MCF 10A (cell line): ENCODE data around the gene EIF3J. TPM values are rescaled to one million over a fixed set of nuclear protein-coding genes. Genes with fewer than 3 reads are reported as not detected.
"Not testable (repeated sequence)": the region's sequence is repeated elsewhere in the genome, so short reads cannot be mapped to it uniquely, and the experiment has no call there.

Source experiments
- BruUV-seq: library from RNA; stranded (reverse); fragments of 400-500 nt; replicated peaks from 2 replicates; lab custom pipeline; 2021; lab: Mats Ljungman, UMichigan
- CTCF ChIA-PET: fragments of 300-600 bp; sonication (Branson Sonifier 250); formaldehyde crosslinking; extraction: SDS; loops from one replicate; lab custom pipeline; 2021; ENCODE audit warnings: antibody characterized with exemption, inconsistent platforms; lab: Yijun Ruan, JAX
- POLR2A ChIA-PET: fragments of 300-600, 350-650 bp; sonication (Branson Sonifier 250); formaldehyde crosslinking; extraction: SDS; loops from one replicate; lab custom pipeline; 2020; ENCODE audit warnings: antibody characterized with exemption, inconsistent platforms; lab: Yijun Ruan, JAX
- DNase-seq: peaks from one replicate; pipeline ENCODE4 v3.0.0-alpha.2; 2018; ENCODE audit not compliant: unreplicated experiment
- H3K27ac Mint-ChIP-seq: one replicate; pipeline ENCODE4 v1.8.0; 2022; ENCODE audit warnings: mild to moderate bottlenecking, low read depth, mixed read lengths; ENCODE audit not compliant: unreplicated experiment
- H3K27me3 Mint-ChIP-seq: one replicate; pipeline ENCODE4 v1.8.0; 2022; ENCODE audit warnings: mixed read lengths; ENCODE audit not compliant: insufficient read depth, unreplicated experiment
- H3K36me3 Mint-ChIP-seq: one replicate; pipeline ENCODE4 v1.8.0; 2022; ENCODE audit warnings: mild to moderate bottlenecking, moderate library complexity, mixed read lengths; ENCODE audit not compliant: insufficient read depth, unreplicated experiment
- H3K4me1 Mint-ChIP-seq: one replicate; pipeline ENCODE4 v1.8.0; 2022; ENCODE audit warnings: mixed read lengths; ENCODE audit not compliant: insufficient read depth, unreplicated experiment
- H3K4me3 Mint-ChIP-seq: one replicate; pipeline ENCODE4 v1.8.0; 2022; ENCODE audit warnings: mild to moderate bottlenecking, moderate library complexity, mixed read lengths; ENCODE audit not compliant: unreplicated experiment
- H3K9me3 Mint-ChIP-seq: one replicate; pipeline ENCODE4 v1.8.0; 2022; ENCODE audit warnings: mixed read lengths; ENCODE audit not compliant: unreplicated experiment
- CTCF ChIP-seq: fragments of 200-600 bp; IDR thresholded peaks from one replicate; pipeline ENCODE4 v1.8.0; 2022; ENCODE audit warnings: antibody characterized with exemption, mild to moderate bottlenecking; ENCODE audit not compliant: unreplicated experiment
- intact Hi-C: fragments of 100-400 bp; cut with micrococcal nuclease; formaldehyde crosslinking; loops from 2 replicates; pipeline ENCODE4 v1.14.1; 2022
- total RNA-seq: library from RNA; stranded (reverse); gene quantifications from 2 replicates; pipeline ENCODE4 v1.2.3, GENCODE V29; 2022

Gene EIF3J
- total RNA-seq, 1 experiment from 2014 or later, result 213 TPM

DNA sequence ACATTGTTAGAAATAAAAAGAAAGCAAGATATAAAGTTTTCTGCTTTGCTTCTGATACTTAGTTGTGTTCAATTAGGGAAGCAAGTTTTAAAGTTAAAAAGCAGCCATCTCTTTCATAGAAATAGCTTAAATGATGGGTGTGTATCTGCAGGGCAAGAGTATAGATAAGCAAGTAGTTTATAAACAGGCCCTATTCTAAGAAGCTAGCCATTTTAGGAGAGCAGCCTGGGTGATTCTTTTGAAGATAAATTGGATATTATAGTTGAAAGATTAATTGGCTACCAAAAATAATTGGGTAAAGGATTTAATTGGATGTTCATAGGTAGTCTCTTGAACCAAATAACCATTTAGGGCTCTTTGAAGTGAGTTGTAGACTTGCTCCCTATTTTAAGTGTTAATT, 5.6 kb downstream of the EIF3J start:
- intact Hi-C loops, result no loop called here
- Mint-ChIP-seq H3K4me3 (no peak overlapping the region), H3K36me3 (peaks cover 69% of the 10 kb centered on the region), H3K27ac (peak overlapping the region; percentile 81), H3K27me3 (no peaks in the 10 kb centered on the region), H3K4me1 (peaks cover 41% of the 10 kb centered on the region), H3K9me3 (no peaks in the 10 kb centered on the region)
- BruUV-seq, result no TSS peak
- ChIA-PET POLR2A (interaction anchor here (0.6 to 1.6 kb wide), 6 partner anchors 13 to 206 kb away, joined by 3 to 5 read pairs (median 3); partner anchors contain the start of gene CTDSPL2), CTCF (interaction anchor here (0.6 to 1.5 kb wide), 3 partner anchors 10 to 21 kb away, joined by 3 read pairs; no protein-coding TSS in a partner anchor)
- DNase-seq, result no peak
- TF ChIP-seq CTCF, result no peak

- H3K27me3 Mint-ChIP-seq, H3K4me3 Mint-ChIP-seq, intact Hi-C loops, BruUV-seq, DNase-seq, H3K27ac Mint-ChIP-seq, H3K9me3 Mint-ChIP-seq: not testable (repeated sequence)
- CTCF ChIA-PET, result interaction anchor here (0.6 to 2.0 kb wide), 2 partner anchors 33 to 1302 kb away, joined by 4 to 7 read pairs; no protein-coding TSS in a partner anchor
- Mint-ChIP-seq H3K36me3 (peaks cover 69% of the 10 kb centered on the region), H3K4me1 (peaks cover 33% of the 10 kb centered on the region)
- POLR2A ChIA-PET, result interaction anchor here (1.5 kb wide), 1 partner anchor 11 kb away, joined by 3 read pairs; no protein-coding TSS in a partner anchor
Observed at GRCh38 chr15:44544745-44545144, 7.8 kb downstream of the EIF3J start.

GRCh38 chr15:44545913-44546802, 9.2 kb downstream of the EIF3J start:
- no peak overlapping the region for H3K4me3 Mint-ChIP-seq
- peaks cover 69% of the 10 kb centered on the region for H3K36me3 Mint-ChIP-seq
- BruUV-seq, result no TSS peak
- intact Hi-C loops, result loop anchor here (1.0 kb wide), 1 partner anchor 9 kb away; the partner anchor contains the start of gene EIF3J
- H3K9me3 Mint-ChIP-seq, result no peaks in the 10 kb centered on the region
- ChIA-PET POLR2A (interaction anchor here (0.7 to 2.1 kb wide), 7 partner anchors 9 to 259 kb away, joined by 3 to 24 read pairs (median 4); partner anchors contain the start of gene EIF3J), CTCF (interaction anchor here (0.6 to 2.0 kb wide), 10 partner anchors 9 to 579 kb away, joined by 3 to 7 read pairs (median 3); partner anchors contain the start of gene EIF3J)
- no peaks in the 10 kb centered on the region for H3K27me3 Mint-ChIP-seq
- H3K4me1 Mint-ChIP-seq, result peaks cover 28% of the 10 kb centered on the region
- H3K27ac Mint-ChIP-seq, result no peak overlapping the region
- TF ChIP-seq CTCF, result peak; percentile 17
- peak; percentile 49 for DNase-seq

DNA sequence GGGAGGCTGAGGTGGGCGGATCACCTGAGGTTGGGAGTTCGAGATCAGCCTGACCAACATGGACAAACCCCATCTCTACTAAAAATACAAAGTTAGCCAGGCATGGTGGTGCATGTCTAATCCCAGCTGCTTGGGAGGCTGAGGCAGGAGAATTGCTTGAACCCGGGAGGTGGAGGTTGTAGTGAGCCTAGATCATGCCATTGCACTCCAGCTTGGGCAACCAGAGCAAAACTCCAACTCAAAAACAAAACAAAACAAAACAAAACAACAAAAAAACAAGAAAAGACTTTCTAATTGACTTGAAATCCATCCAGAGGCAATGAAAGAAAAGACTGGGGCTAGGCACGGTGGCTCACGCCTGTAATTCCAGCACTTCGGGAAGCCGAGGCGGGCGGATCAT, 12.2 kb downstream of the EIF3J start:
- peaks cover 70% of the 10 kb centered on the region for H3K36me3 Mint-ChIP-seq
- ChIA-PET POLR2A (interaction anchor here (1.1 kb wide), 2 partner anchors 12 to 14 kb away, joined by 3 read pairs; partner anchors contain the start of gene EIF3J), CTCF (interaction anchor here (0.9 kb wide), 1 partner anchor 11 kb away, joined by 5 read pairs; no protein-coding TSS in a partner anchor)
- H3K9me3 Mint-ChIP-seq, BruUV-seq, DNase-seq, H3K4me3 Mint-ChIP-seq, H3K27me3 Mint-ChIP-seq, H3K27ac Mint-ChIP-seq, H3K4me1 Mint-ChIP-seq, intact Hi-C loops: not testable (repeated sequence)
